Fibroblast of lung (primary cell): ENCODE results near the gene MRPS10. TPM values are rescaled to one million over a fixed set of nuclear protein-coding genes. Genes with fewer than 3 reads are reported as not detected.

ENCODE experiments used
- DNase-seq, 2 donors: peaks; one replicate each; pipeline versions ENCODE4 v3.0.0 to v3.0.0-alpha.2; 2010; ENCODE audit warnings: low read depth in 2 of 2
- H2AFZ ChIP-seq: 2 replicates; pipeline ENCODE4 v1.5.1; 2012; ENCODE audit warnings: low read length, control low read depth, inconsistent platforms
- H3K27ac ChIP-seq: 2 replicates; pipeline ENCODE4 v1.5.1; 2011; ENCODE audit warnings: low read length, control low read depth; ENCODE audit not compliant: insufficient read depth
- H3K27me3 ChIP-seq: 2 replicates; pipeline ENCODE4 v1.5.1; 2011; ENCODE audit warnings: mild to moderate bottlenecking, low read length; ENCODE audit not compliant: control insufficient read depth, insufficient read depth
- H3K36me3 ChIP-seq: 2 replicates; pipeline ENCODE4 v1.5.1; 2011; ENCODE audit warnings: low read length; ENCODE audit not compliant: control insufficient read depth, insufficient read depth
- H3K4me1 ChIP-seq: 2 replicates; pipeline ENCODE4 v1.5.1; 2011; ENCODE audit warnings: low read length; ENCODE audit not compliant: control insufficient read depth, insufficient read depth; ENCODE audit errors: extremely low read depth
- H3K4me2 ChIP-seq: 2 replicates; pipeline ENCODE4 v1.5.1; 2011; ENCODE audit warnings: low read length, control low read depth; ENCODE audit not compliant: insufficient read depth; ENCODE audit errors: extremely low read depth
- H3K4me3 ChIP-seq, 4 experiments: fragments of 200-600 bp in 1 of 4; sonication (generic) in 1 of 4; replicated peaks in 1 of 4; 2 replicates each; pipeline ENCODE4 v1.5.1; 2011 to 2016; ENCODE audit warnings: low read length in 4 of 4, low read depth in 3 of 4, mild to moderate bottlenecking in 3 of 4, control low read depth in 2 of 4, inconsistent platforms in 1 of 4, mixed read lengths in 1 of 4; ENCODE audit not compliant: insufficient read depth in 1 of 4; ENCODE audit errors: control extremely low read depth in 1 of 4
- H3K79me2 ChIP-seq: 2 replicates; pipeline ENCODE4 v1.5.1; 2012; ENCODE audit warnings: mild to moderate bottlenecking, low read length, inconsistent platforms; ENCODE audit not compliant: control insufficient read depth, insufficient read depth
- H3K9ac ChIP-seq: 2 replicates; pipeline ENCODE4 v1.5.1; 2011; ENCODE audit warnings: mild to moderate bottlenecking, low read length, control low read depth; ENCODE audit not compliant: insufficient read depth
- H3K9me3 ChIP-seq: 2 replicates; pipeline ENCODE4 v1.5.1; 2012; ENCODE audit warnings: low read depth, low read length; ENCODE audit not compliant: control insufficient read depth, insufficient read depth
- H4K20me1 ChIP-seq: 2 replicates; pipeline ENCODE4 v1.5.1; 2011; ENCODE audit warnings: low read length; ENCODE audit not compliant: control insufficient read depth, insufficient read depth; ENCODE audit errors: extremely low read depth
- EZH2 ChIP-seq: IDR thresholded peaks from 2 replicates; pipeline ENCODE4 v1.5.1; 2012; ENCODE audit warnings: low read length, control low read depth, mild to moderate bottlenecking; ENCODE audit errors: missing control alignments
- polyA plus RNA-seq, 2 donors: library from polyadenylated mRNA; depleted of rRNA in 1 of 2; stranded (reverse) in 1 of 2; unstranded in 1 of 2; fragments of >200 nt; gene quantifications; 2 replicates each; pipeline ENCODE4 v1.2.1, GENCODE V29; 2011 to 2012; ENCODE audit warnings: missing spikeins in 1 of 2
- total RNA-seq: library from RNA; depleted of rRNA; stranded (reverse); fragments of >200 nt; gene quantifications from 2 replicates; pipeline ENCODE4 v1.2.1, GENCODE V29; 2014
- TF ChIP-seq, protein P1 (sequence below), 2 donors: IDR thresholded peaks in 1 of 2; conservative IDR thresholded peaks in 1 of 2; 1 replicate in 1 of 2; 2 replicates in 1 of 2; pipeline ENCODE4 v1.5.1; 2011 to 2012; ENCODE audit warnings: low read length in 2 of 2, control low read depth in 1 of 2, inconsistent platforms in 1 of 2, low read depth in 1 of 2, mild to moderate bottlenecking in 1 of 2

Gene MRPS10
- total and polyA plus RNA-seq, 2 donors (not counting 1 experiment from before 2014, with no cell fraction given): 67.5 to 74.1 TPM

DNA sequence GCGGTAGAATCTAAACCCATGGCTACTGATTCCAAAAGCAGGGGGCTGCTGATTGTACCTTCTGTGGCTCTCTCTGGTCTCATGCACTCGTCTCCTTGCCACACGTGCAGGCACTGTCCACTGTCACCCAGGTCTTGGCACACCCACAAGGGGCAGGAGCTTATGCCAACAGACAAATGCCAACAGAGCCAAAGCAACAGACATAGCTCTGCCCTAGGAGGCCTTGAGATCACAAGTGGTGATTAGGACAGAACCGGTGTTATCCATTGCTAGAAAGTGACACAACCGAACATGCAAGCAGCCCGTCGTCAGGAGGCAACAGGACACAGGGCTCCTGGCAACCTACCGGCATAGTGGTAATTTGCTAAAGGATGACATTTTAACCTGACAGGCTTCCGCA lies 36.8 kb upstream of the MRPS10 start:
- TF ChIP-seq, protein P1, sequence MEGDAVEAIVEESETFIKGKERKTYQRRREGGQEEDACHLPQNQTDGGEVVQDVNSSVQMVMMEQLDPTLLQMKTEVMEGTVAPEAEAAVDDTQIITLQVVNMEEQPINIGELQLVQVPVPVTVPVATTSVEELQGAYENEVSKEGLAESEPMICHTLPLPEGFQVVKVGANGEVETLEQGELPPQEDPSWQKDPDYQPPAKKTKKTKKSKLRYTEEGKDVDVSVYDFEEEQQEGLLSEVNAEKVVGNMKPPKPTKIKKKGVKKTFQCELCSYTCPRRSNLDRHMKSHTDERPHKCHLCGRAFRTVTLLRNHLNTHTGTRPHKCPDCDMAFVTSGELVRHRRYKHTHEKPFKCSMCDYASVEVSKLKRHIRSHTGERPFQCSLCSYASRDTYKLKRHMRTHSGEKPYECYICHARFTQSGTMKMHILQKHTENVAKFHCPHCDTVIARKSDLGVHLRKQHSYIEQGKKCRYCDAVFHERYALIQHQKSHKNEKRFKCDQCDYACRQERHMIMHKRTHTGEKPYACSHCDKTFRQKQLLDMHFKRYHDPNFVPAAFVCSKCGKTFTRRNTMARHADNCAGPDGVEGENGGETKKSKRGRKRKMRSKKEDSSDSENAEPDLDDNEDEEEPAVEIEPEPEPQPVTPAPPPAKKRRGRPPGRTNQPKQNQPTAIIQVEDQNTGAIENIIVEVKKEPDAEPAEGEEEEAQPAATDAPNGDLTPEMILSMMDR (conservative IDR thresholded peaks at IDR 0.05 in 1 of 2, IDR thresholded peaks at IDR 0.05 in 1 of 2; ENCODE audit: low read depth in 1 of 2, low read length in 2 of 2): no peak
- no peak for TF ChIP-seq EZH2
- no peaks in the 10 kb centered on the region for H4K20me1 ChIP-seq

DNA sequence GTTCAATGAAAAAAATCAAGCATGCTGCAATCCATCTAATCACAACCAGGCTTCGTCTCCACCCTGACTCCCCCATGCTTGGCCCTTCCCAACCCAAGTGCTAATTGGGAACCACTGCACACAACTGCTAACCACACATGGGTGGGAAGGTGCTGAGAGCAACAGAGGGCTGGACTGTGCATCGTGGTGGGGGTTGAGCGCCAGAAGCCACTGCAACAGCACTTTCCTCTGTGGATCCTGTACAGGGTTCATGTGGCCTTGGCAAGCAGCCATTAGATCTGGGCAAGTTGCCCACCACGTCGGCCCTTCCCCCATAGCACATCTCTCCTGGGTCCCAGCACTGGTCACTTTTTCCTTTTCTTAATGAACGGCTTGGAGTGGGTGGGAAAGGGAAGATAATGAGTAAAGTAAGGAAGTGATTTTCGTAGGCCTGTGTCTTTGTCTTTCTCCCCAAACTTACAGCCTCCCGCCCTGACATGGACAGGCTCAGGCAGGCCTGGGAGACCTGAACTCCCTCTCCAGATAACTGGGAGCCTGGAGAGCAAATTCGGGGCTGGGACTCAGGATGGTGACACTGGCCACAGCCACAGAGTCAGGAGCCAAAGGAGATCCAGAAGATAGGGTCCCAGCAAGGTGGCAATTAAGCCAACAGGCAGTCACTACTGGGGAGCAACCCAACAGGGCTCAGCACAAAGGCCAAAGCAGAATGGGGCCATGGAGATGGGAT lies 34.4 kb upstream of the MRPS10 start:
- Histone ChIP-seq H3K79me2 (no peaks in the 10 kb centered on the region), H3K4me2 (no peak overlapping the region), H3K4me3 (no peak overlapping the region), H3K9ac (peak overlapping the region; percentile 21), H2AFZ (no peak overlapping the region), H3K27ac (peak overlapping the region; percentile 34), H3K4me1 (peaks cover 12% of the 10 kb centered on the region), H4K20me1 (no peaks in the 10 kb centered on the region), H3K27me3 (no peaks in the 10 kb centered on the region), H3K36me3 (peaks cover 7% of the 10 kb centered on the region), H3K9me3 (no peaks in the 10 kb centered on the region)
- peak; percentile 58 to 71 for DNase-seq
- no peak for TF ChIP-seq EZH2
- TF ChIP-seq, protein P1 (conservative IDR thresholded peaks at IDR 0.05 in 1 of 2, IDR thresholded peaks at IDR 0.05 in 1 of 2; ENCODE audit: low read depth in 1 of 2, low read length in 2 of 2): no peak

More for the DNA sequence above, 36.8 kb upstream of the MRPS10 start:
- no peak overlapping the region for H3K27ac ChIP-seq
- no peaks in the 10 kb centered on the region for H3K27me3 ChIP-seq
- no peaks in the 10 kb centered on the region for H3K9me3 ChIP-seq
- no peak overlapping the region for H3K4me2 ChIP-seq
- H3K36me3 ChIP-seq: peaks cover 6% of the 10 kb centered on the region
- no peaks in the 10 kb centered on the region for H3K79me2 ChIP-seq
- H2AFZ ChIP-seq: no peak overlapping the region
- no peak overlapping the region for H3K9ac ChIP-seq
- no peak for DNase-seq
- H3K4me1 ChIP-seq: peaks cover 12% of the 10 kb centered on the region
- no peak overlapping the region for H3K4me3 ChIP-seq

DNA sequence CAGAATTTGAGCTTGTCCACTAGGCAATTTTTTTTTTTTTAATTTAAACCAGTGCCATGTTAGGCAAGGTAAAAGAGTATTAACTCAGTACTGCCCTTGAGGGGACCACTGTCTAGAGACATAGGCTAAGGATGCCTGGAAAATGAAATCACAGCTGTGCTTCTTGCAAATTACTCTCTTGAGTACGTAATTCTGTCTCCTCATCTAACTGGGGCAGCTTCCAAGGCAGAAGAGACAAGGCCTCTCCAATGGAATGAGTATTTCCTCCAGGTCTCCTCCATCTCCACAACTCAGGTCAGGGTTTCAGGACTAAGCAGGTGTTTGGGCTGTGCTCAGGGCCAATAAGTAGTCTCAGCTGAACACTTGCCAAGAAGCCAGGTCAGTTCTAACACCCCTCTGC lies 33.8 kb upstream of the MRPS10 start:
- Histone ChIP-seq H3K27me3 (no peaks in the 10 kb centered on the region), H2AFZ (no peak overlapping the region), H3K4me3 (no peak overlapping the region), H3K4me2 (no peak overlapping the region), H3K9ac (no peak overlapping the region), H4K20me1 (no peaks in the 10 kb centered on the region), H3K27ac (peak overlapping the region; percentile 34), H3K4me1 (peaks cover 12% of the 10 kb centered on the region), H3K9me3 (no peaks in the 10 kb centered on the region), H3K79me2 (no peaks in the 10 kb centered on the region), H3K36me3 (peaks cover 7% of the 10 kb centered on the region)
- DNase-seq: peak; percentile 69 to 74
- TF ChIP-seq EZH2: no peak
- TF ChIP-seq, protein P1 (conservative IDR thresholded peaks at IDR 0.05 in 1 of 2, IDR thresholded peaks at IDR 0.05 in 1 of 2; ENCODE audit: low read depth in 1 of 2, low read length in 2 of 2): no peak
